ENCODE data around the gene LRRC8A.

LRRC8A gene

GRCh38 chr9:128885376-128885775, 3.4 kb downstream of the LRRC8A start (continued):
- TF ChIP-seq ZNF555 (tag by site-specific recombination; conservative IDR thresholded peaks at IDR 0.05): no peak
- no peak for TF ChIP-seq ZNF645 (tag by site-specific recombination; IDR thresholded peaks at IDR 0.05)

GRCh38 chr9:128885798-128886197, 3.9 kb downstream of the LRRC8A start:
- Histone ChIP-seq H3K4me1 (ENCODE audit: control insufficient read depth, insufficient read depth, low read length) (no peaks in the 10 kb centered on the region), H3K36me3 (ENCODE audit: control insufficient read depth in 2 of 2, insufficient read depth in 1 of 2, low read length in 2 of 2) (peaks cover 0 to 44% of the 10 kb centered on the region in 2 experiments; a peak in 2 of 3 replicates), H3K27ac (ENCODE audit: extremely low read depth, low read depth, low read length) (no peak overlapping the region), H3K4me3 (ENCODE audit: low read depth, low read length) (no peak overlapping the region), H3K9me3 (ENCODE audit: control insufficient read depth, insufficient read depth, low read depth, low read length) (no peaks in the 10 kb centered on the region)
- ChIA-PET CTCF (interaction anchor here (0.6 to 0.7 kb wide), 3 partner anchors 12 to 1671 kb away, joined by 3 read pairs; no protein-coding TSS in a partner anchor), POLR2A (no interaction called here)
- no peak for TF ChIP-seq REST (tag by site-specific recombination; IDR thresholded peaks at IDR 0.05)
- TF ChIP-seq INSM2 (tag by site-specific recombination; IDR thresholded peaks at IDR 0.05): no peak
- no peak for TF ChIP-seq BCL6B (tag by site-specific recombination; IDR thresholded peaks at IDR 0.05)
- TF ChIP-seq ZNF658 (tag by site-specific recombination; IDR thresholded peaks at IDR 0.05): no peak
- TF ChIP-seq ZNF214 (tag by site-specific recombination; IDR thresholded peaks at IDR 0.05; ENCODE audit: borderline replicate concordance): no peak
- no peak for TF ChIP-seq ZBTB8A (tag by site-specific recombination; IDR thresholded peaks at IDR 0.05)
- no peak for TF ChIP-seq ZFHX2 (tag by site-specific recombination; conservative IDR thresholded peaks at IDR 0.05)
- TF ChIP-seq ZNF426 (tag by site-specific recombination; IDR thresholded peaks at IDR 0.05): no peak
- TF ChIP-seq PBX3 (CRISPR knock-in tag; IDR thresholded peaks at IDR 0.05): no peak
- no peak for TF ChIP-seq ZFP37 (tag by site-specific recombination; IDR thresholded peaks at IDR 0.05)
- no peak for TF ChIP-seq ZNF37A (tag by site-specific recombination; IDR thresholded peaks at IDR 0.05)
- no peak for TF ChIP-seq ZNF280D (tag by site-specific recombination; IDR thresholded peaks at IDR 0.05)

Data from HEK293 (cell line).